Measurements from ENCODE around the gene SORL1. TPM values are rescaled to one million over a fixed set of nuclear protein-coding genes. Genes with fewer than 3 reads are reported as not detected.
"Not testable (repeated sequence)": the region's sequence is repeated elsewhere in the genome, so short reads cannot be mapped to it uniquely, and the experiment has no call there.

Gene SORL1
- total RNA-seq, 1 donor from 2014 or later, result 25.3 TPM

DNA sequence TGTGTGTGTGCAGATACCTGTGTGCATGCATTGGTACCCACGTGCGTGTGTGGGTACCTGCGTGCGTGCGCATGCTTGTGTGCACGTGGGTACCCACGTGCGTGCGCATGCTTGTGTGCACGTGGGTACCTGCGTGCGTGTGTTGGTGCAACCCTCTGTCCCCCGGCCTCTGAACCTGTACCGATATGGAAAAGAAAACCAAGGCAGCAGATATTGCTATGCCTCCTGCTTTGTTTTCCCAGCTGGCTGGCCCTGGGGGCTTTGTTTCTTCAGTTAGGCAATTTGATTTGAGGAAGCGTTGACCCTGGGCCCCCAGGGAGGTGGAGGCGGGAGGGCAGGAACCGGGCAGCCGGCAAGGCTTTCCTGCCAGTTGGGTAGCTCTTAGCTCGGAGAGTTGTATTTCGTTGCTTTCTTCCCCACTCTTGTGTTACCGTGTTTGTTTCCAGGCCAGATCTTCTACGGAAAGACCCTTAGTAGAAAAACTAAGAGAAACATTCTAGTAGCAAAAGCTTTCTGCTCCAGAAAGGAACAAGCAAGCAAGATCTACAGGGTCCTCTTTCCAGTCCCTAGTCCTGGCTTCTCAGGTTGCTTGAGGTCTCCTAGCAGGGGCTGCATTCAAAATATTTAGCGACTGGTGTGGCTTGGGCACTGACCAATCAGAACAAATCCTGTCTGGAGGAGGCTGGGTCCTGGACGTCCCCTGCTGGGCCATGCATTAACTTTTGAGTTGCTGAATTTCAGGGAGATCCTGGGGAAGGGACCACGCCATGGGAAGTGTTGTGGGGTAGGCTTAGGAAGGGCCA lies 27.0 kb downstream of the SORL1 start:
- DNase-seq, result no peak

DNA sequence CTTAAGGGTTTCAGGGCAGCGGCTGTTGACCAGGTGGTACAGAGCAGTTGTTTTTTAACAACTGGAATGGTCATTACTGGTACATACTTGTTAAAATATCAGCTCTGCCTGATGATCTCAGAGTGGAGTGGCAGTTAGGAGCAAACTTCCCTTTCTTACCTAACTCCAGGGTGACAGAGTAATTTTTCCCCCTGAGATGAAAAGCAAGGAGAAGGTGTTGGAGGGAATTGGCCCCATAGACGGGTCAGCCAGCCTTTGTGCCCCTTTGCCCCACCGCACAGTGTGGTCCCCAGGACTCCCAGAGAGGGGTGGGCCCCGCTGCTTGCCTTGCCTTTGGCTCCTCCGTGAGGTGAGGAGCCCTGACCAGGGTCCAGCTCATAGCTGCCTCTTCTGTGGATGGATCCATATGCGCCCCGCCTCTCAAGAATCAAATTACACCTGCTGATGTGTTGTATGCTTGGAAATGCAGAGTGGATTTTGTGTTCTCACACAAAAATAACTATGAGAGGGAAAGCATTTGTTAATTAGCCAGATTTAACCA lies 27.7 kb downstream of the SORL1 start:
- DNase-seq, result no peak

GRCh38 chr11:121481484-121482230 lies 29.5 kb downstream of the SORL1 start:
- DNase-seq, result not testable (repeated sequence)

DNA sequence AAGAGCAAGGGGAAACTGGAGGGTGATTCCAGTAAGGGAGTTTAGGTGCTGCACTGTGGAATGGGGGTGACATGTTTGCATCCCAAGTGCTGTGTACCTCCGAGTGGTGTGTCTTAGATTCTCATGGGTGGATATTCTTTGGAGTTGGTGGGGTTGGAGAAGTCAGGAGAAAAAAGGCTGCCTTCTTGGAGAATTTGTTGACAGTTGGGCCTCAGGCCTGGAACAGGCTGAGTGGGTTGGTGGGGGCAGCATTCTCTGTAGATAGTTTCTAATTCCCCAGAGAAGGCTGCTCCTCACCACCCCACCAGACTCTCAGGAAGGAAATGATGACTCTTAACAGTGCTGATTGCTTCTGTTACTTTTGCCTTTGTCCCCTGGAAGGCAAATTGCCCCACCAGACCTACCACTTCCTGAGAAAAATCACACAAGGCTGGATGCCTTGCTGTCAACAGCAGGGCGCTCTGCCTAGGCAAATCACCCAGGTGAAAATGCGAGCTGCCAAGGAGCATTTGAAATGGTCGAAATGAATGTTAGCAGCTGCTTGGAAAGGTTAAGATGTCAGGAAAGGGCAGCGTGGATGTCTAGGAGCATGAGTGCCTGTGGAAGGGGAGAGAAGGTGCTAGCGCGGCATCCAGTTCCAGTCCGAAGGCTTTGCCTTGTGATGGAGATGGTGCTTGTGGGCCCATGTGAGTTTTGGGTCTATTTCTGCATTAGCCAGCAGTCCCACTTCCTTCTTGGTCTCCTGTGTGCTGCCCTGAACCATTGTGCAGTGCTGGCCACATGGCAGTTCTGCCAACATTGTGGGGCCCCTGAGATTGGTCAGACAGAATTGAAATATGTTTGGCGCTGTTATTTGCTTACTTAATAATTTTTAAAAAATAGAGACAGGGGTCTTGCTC lies 30.4 kb downstream of the SORL1 start:
- DNase-seq, result no peak

DNA sequence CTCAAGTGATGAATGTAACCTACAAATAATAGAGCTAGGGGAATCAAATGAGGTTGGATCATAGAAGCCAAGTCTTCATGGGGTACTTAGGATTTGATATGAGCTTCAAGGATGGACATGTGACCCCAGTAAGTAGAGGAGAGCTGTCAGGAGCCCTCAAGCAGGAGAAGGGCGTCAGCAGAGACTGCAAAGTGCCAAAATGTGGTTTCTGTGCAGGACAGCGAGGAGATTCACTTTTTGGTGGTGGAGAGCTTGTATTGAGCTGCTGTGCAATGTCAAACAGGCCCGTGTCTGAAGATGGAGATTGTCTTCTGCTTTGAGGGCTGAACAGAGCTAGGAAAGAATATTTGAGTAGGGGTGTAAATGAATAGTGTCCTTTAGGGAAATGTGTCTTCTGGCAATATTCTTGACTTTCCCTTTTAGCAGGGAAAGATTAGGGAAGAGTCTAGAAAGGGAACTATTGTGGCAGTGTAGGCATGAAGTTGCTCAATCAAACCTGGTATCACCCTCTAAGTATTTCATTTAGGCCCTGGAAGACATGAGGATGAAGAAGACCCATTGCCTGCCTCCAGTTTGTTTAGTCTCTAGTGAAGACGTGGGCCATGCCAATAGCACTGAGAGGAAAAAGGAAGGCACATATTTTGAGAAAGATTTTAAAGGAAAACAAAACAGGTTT lies 31.8 kb downstream of the SORL1 start:
- DNase-seq, result no peak

- no peak for DNase-seq
Observed at GRCh38 chr11:121485216-121485615, 33.1 kb downstream of the SORL1 start.

DNA sequence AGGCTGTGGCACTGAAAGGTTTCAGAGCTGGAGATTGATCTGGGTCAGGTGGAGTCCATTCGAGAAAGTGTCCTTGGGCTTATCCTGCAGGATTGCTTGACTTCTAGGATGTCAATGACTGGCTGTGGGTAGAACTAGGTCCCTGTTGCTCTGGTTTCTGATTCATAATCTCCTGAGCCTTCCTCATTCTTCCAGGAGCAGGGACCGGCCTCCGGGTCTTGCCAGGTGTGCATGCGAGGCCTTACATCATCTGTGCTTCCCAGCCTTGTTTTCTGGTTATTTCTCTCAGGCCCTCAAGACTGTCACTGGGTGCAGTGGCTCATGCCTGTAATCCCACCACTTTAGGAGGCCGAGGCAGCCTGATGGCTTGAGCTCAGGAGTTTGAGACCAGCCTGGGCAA lies 33.9 kb downstream of the SORL1 start:
- DNase-seq, result no peak

DNA sequence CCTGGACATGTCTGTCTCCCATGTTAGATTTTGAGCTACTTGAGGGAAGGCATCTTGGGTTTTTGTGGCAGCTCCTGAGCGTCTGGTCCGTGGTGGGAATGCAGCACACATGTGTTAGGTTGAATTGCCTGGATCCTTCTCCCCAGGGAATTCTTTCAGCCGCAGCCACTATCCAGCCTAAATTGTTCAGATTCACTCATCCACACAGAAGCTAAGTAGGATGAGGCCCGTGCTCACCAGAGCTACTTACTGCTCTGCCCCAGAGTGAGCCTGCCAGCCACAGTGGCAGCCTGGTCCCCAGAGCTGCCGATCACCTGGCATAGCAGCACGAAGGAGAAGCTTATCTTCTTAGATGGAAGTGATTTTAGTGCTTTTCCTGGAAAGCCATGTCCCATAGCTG lies 35.1 kb downstream of the SORL1 start:
- DNase-seq, result no peak

GRCh38 chr11:121488170-121488569 lies 36.1 kb downstream of the SORL1 start:
- no peak for DNase-seq

DNA sequence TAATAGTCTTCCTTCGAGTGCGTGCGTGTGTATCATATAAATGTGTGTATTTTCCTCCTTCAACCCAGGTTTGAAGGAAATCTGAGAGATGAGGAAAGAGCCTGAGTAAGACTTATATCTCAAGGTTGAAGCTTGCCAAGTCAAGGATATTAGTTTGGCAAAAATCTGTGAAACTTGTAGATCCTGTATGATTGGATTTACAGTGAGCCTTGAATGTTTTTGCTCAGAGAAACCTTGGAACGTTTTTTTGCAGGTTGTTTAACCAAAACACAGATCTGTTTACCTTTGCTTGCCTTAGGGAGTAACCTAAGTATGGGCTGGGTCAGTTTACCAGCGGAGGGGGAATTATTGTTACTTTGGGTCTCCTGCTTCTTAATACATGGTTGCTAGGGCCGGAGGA lies 36.5 kb downstream of the SORL1 start:
- no peak for DNase-seq

GRCh38 chr11:121489823-121490222 lies 37.7 kb downstream of the SORL1 start:
- DNase-seq, result no peak

DNA sequence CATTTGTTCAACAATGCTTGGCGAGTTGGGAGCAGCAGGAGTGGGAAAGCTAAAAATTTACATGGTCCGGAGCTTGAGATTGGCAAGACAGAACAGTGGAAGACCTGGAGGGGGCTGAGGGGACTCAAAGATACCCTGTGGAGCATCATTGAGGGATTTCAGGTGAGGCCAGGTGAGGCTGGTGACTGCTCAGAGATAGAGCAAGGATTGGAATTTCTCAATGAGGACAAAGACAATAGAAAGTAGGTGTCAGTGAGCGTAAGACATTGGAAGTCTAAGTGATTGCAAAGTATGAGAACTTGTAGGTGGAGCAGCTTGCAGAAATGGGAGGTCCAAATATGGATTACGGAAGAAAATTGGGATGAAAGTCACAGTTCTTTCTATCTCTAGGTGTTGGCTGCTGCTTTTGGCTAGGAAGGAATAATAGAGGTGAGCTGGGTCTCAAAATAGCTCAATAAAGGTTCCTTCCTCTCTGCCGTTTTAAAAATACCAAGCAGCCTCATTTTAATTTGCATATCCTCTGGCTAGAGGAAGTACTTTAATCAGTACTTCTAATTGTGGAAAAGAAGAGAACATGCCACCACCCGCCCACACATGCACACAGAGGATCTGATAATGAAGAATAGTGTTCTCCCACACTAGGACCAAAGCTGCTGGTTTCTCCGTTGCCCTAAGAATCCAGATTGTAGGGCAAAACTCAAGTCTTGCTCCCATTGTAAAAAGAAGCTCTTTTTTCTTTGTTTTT lies 42.4 kb downstream of the SORL1 start:
- DNase-seq, result no peak

GRCh38 chr11:121497176-121497998 lies 45.3 kb downstream of the SORL1 start:
- DNase-seq, result no peak

DNA sequence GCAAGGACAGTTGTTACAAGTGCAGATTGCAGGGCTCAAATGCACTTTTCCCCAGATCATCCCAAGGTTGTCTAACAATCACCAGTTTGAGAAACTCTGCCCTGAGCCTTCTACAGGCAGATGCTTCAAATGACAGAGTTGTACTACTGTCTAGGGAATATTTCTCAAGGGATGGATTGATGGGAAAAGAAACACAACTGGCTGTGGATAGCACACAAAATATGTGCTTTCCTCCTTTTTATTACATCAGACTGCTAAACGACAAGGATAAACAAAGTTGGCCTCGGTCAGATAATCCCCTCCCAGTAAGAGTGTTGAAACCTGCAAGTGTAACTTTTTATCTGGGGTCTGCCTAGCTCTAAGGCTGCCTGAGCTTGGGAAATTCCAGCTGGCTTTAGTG lies 47.3 kb downstream of the SORL1 start:
- no peak for DNase-seq

GRCh38 chr11:121500275-121500674 lies 48.2 kb downstream of the SORL1 start:
- DNase-seq, result no peak

- no peak for DNase-seq
Observed at GRCh38 chr11:121500717-121501116, 48.6 kb downstream of the SORL1 start.

GRCh38 chr11:121503051-121503450 lies 50.9 kb downstream of the SORL1 start:
- DNase-seq, result no peak

DNA sequence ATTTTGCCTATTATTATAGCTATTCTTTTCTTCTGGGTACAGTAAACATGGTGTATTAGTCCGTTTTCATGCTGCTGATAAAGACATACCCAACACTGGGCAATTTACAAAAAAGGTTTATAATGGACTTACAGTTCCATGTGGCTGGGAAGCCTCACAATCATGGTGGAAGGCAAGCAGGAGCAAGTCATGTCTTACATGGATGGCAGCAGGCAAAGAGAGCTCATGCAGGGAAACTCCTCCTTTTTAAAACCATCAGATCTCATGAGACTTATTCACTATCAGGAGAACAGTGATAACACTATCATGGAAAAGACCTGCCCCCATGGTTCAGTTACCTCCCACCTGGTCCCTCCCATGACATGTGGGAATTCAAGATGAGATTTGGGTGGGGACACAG lies 54.1 kb downstream of the SORL1 start:
- not testable (repeated sequence) for DNase-seq

DNA sequence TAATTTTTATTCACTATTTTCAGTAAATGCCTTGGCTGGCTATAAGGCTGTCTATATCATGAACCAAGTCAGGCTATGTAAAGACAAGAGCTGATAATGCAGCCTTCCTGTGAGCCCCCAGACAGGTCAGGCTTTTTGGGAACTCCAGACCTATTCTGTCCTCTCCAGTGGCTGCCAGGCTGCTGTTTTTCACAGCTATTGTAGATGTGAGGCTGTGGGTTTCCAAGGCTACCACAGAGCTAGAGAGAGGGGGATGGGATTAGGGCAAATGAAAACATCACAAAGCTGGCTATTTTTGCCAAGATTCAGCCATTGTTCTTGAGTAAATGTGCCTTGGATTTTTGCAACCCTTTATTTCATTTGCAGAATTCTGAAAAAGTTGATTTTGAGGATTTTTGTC lies 56.3 kb downstream of the SORL1 start:
- no peak for DNase-seq

GRCh38 chr11:121510438-121510837 lies 58.3 kb downstream of the SORL1 start:
- DNase-seq, result no peak
